Panc1 (cell line): Measurements from ENCODE around the gene TWIST2.

ENCODE experiments used
- TCF7L2 ChIP-seq: IDR thresholded peaks from 2 replicates; pipeline ENCODE4 v1.6.1; 2011; ENCODE audit warnings: mild to moderate bottlenecking, low read depth, low read length, inconsistent platforms
- TF ChIP-seq, protein P1 (sequence below): fragments of 450-650 bp; IDR thresholded peaks from 2 replicates; pipeline ENCODE4 v1.5.1; 2017; ENCODE audit warnings: mild to moderate bottlenecking
- TF ChIP-seq, protein P2 (sequence below), 2 experiments: IDR thresholded peaks; 2 replicates each; pipeline ENCODE4 v1.6.1; 2011 to 2012; ENCODE audit warnings: low read depth in 2 of 2, control low read depth in 1 of 2, low read length in 1 of 2, mild to moderate bottlenecking in 1 of 2, moderate library complexity in 1 of 2; ENCODE audit not compliant: insufficient read depth in 1 of 2

DNA sequence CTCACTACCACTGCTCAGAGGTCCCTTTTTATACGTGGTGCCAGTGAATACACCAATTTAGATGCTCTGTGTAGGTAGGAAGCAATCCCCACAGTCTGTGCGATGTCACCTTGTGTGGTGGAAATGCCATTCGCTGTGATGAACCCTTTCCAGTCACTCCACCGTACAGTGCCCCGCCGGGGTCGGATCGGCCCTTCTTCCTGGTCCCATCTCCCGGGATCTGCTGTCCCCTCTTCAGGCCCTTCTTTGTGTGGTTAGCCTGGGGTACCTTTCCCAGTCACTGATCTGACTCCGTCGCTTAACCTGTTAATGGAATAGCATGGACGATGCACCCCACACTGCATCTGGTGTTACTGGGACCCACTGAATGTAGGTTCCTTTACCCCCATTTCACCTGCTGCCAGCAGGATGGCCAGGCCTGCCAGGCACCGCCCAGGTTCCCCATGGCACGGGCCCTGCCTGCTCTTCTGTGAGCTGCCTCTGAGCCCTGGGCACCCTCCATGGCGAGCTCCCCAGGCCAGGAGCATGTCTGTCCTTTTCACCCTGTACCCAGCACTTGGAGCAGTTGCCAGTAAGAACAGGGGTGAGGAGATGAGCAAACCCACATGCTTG, 18.0 kb downstream of the TWIST2 start:
- TF ChIP-seq, protein P1, sequence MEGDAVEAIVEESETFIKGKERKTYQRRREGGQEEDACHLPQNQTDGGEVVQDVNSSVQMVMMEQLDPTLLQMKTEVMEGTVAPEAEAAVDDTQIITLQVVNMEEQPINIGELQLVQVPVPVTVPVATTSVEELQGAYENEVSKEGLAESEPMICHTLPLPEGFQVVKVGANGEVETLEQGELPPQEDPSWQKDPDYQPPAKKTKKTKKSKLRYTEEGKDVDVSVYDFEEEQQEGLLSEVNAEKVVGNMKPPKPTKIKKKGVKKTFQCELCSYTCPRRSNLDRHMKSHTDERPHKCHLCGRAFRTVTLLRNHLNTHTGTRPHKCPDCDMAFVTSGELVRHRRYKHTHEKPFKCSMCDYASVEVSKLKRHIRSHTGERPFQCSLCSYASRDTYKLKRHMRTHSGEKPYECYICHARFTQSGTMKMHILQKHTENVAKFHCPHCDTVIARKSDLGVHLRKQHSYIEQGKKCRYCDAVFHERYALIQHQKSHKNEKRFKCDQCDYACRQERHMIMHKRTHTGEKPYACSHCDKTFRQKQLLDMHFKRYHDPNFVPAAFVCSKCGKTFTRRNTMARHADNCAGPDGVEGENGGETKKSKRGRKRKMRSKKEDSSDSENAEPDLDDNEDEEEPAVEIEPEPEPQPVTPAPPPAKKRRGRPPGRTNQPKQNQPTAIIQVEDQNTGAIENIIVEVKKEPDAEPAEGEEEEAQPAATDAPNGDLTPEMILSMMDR = no peak
- TF ChIP-seq, protein P2, sequence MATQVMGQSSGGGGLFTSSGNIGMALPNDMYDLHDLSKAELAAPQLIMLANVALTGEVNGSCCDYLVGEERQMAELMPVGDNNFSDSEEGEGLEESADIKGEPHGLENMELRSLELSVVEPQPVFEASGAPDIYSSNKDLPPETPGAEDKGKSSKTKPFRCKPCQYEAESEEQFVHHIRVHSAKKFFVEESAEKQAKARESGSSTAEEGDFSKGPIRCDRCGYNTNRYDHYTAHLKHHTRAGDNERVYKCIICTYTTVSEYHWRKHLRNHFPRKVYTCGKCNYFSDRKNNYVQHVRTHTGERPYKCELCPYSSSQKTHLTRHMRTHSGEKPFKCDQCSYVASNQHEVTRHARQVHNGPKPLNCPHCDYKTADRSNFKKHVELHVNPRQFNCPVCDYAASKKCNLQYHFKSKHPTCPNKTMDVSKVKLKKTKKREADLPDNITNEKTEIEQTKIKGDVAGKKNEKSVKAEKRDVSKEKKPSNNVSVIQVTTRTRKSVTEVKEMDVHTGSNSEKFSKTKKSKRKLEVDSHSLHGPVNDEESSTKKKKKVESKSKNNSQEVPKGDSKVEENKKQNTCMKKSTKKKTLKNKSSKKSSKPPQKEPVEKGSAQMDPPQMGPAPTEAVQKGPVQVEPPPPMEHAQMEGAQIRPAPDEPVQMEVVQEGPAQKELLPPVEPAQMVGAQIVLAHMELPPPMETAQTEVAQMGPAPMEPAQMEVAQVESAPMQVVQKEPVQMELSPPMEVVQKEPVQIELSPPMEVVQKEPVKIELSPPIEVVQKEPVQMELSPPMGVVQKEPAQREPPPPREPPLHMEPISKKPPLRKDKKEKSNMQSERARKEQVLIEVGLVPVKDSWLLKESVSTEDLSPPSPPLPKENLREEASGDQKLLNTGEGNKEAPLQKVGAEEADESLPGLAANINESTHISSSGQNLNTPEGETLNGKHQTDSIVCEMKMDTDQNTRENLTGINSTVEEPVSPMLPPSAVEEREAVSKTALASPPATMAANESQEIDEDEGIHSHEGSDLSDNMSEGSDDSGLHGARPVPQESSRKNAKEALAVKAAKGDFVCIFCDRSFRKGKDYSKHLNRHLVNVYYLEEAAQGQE (IDR thresholded peaks at IDR 0.05; ENCODE audit: insufficient read depth in 1 of 2, low read depth in 2 of 2, low read length in 1 of 2) = no peak
- TF ChIP-seq TCF7L2 = no peak
